ENCODE measurements around the gene ELF5.

ELF5 gene

DNA sequence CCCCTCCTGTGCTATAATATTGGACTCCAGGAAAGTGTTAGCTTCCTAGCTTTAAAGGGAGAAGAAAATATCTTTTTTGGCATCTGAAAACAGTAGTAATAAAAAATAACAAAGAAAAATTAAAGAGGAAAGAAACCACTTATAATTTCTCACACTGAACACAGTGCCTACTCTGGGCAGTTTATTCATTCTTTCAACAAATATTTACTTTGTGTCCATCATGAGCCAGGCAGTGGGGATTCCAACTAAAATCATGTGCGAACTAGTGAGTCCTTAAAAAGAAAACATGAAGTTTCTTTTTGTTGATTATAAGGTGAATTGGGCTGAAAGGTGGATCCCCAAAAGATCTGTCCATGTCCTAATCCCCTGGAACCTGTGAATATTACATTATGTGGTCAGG, 16.0 kb upstream of the ELF5 start:
- peaks cover 2% of the 10 kb centered on the region for H3K36me3 Mint-ChIP-seq
- no peak overlapping the region for H3K27ac Mint-ChIP-seq
- H3K9me3 Mint-ChIP-seq: peaks cover 3% of the 10 kb centered on the region
- H3K4me1 Mint-ChIP-seq: no peaks in the 10 kb centered on the region
- H3K4me3 Mint-ChIP-seq: no peak overlapping the region
- H3K27me3 Mint-ChIP-seq: peaks cover 3% of the 10 kb centered on the region

DNA sequence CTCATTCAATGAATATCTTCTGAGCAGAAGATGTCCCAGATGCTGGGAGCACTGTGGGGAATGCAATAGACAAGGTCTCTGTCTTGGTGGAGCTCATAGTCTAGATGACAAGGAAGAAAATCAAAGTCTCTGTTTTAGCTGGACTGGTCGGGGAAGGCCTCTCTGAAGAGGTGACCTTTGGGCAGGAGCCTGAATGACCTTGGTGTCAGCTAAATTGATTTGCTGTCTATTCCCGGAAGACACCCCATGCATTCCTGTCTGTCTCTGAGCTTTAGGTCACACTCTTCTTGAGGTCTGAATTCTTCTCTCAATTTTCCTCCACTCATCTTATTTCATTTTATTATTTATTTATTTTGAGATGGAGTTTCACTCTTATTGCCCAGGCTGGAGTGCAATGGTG, 14.5 kb upstream of the ELF5 start:
- Mint-ChIP-seq H3K27ac (no peak overlapping the region), H3K36me3 (no peaks in the 10 kb centered on the region), H3K9me3 (no peaks in the 10 kb centered on the region), H3K4me3 (no peak overlapping the region), H3K4me1 (no peaks in the 10 kb centered on the region), H3K27me3 (peaks cover 3% of the 10 kb centered on the region)

DNA sequence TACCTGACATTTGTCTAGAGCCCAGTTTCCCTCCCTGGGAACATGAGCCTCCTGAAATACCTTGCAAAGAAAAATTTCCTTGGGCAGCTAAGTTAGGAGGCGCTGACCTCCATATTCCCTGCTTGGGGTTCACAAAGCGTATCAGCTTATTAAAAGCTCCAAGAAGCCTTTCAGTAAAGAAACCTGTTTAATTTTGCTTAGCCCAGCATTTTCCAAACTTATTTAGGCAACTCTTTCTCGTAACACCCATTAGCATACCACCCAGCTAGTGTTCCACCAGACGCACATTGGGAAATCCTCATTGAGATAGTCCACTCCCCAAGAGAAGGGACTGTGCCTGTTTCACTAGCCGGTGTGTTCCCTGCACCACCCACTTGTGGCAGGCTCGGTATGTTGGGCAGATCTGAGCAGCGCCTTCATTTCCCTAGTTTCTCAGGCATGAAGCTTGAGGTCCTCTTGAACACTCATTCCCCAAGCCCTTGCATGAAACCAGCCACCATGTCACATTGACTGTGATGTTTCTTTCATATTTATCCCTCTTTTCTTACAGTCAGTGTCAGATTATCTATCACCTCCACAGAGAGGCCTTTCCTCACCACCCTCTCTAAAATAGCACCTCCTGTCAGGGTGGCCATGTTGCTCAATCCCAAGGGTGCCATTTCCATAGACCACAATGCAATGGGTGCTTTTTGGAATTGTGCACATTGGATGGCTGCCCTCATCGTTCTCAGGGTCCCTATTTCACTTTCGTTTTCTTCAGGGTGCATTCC, 12.5 kb upstream of the ELF5 start:
- no peak overlapping the region for H3K4me3 Mint-ChIP-seq
- no peaks in the 10 kb centered on the region for H3K36me3 Mint-ChIP-seq
- H3K27ac Mint-ChIP-seq: no peak overlapping the region
- H3K27me3 Mint-ChIP-seq: peaks cover 3% of the 10 kb centered on the region
- no peaks in the 10 kb centered on the region for H3K9me3 Mint-ChIP-seq
- no peaks in the 10 kb centered on the region for H3K4me1 Mint-ChIP-seq

DNA sequence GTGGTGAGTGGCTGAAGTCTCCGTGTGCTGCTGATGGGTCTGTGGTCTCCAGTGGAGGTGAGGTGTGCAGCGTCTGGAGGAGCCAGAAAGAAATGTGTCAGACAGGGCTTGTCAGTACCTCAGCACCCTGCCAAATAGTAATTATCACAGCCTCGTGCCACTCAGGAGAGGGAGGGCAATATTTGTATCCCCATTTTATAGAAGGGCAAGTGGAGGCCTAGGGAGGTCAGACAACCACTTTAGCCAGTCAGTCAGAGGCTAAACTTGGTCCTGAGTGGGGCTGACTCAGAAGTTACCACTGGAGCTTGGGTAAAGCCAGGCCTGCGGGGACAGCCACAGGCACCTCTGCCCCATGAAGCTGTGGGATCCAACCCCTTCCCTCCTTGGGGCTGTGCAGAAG, 11.5 kb upstream of the ELF5 start:
- no peaks in the 10 kb centered on the region for H3K9me3 Mint-ChIP-seq
- H3K4me1 Mint-ChIP-seq: no peaks in the 10 kb centered on the region
- H3K4me3 Mint-ChIP-seq: no peak overlapping the region
- no peak overlapping the region for H3K27ac Mint-ChIP-seq
- peaks cover 3% of the 10 kb centered on the region for H3K27me3 Mint-ChIP-seq
- H3K36me3 Mint-ChIP-seq: no peaks in the 10 kb centered on the region

DNA sequence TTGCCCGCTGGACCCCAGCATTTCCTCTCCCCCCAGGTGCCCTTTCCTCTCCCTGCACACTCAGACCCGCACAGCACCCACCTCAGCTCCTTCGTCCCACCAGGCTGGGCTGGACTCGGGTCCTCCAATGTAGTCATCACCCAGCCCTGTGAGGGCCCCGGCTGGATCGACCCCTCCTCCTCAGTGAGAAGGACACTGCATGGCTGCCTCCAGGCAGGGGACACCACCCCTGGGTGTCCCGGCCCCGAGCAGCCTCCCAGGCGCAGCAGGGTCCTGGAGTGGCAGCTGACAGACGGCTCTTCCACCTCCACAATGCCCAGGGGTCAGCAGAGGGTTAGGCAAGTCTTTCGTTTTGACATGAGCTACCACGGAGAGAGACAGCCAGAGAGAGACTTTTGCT, 11.1 kb upstream of the ELF5 start:
- Mint-ChIP-seq H3K36me3 (no peaks in the 10 kb centered on the region), H3K27me3 (no peaks in the 10 kb centered on the region), H3K4me3 (no peak overlapping the region)

DNA sequence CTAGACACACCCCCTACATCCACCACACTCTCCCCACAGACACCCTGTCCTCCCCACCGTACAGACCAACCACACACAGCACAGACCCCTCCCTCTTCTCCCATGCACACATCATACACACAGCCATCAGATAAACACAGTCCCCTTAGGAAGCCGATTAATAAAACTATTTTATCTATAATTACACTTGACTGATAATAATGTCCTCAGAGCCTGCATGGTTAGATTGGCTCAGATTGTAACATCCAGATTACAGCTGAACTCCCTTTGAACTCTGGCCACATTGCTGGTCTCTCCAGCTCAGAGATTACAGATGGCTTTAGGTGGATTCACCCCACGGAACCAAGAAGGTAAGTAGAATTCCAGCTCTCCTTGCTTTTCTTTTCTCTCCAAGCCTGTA, 9.5 kb upstream of the ELF5 start:
- H3K4me1 Mint-ChIP-seq: no peaks in the 10 kb centered on the region
- H3K36me3 Mint-ChIP-seq: no peaks in the 10 kb centered on the region
- no peak overlapping the region for H3K27ac Mint-ChIP-seq
- H3K27me3 Mint-ChIP-seq: no peaks in the 10 kb centered on the region
- H3K9me3 Mint-ChIP-seq: no peaks in the 10 kb centered on the region
- no peak overlapping the region for H3K4me3 Mint-ChIP-seq

More for the DNA sequence above, 11.1 kb upstream of the ELF5 start:
- Mint-ChIP-seq H3K27ac (no peak overlapping the region), H3K9me3 (no peaks in the 10 kb centered on the region), H3K4me1 (no peaks in the 10 kb centered on the region)

DNA sequence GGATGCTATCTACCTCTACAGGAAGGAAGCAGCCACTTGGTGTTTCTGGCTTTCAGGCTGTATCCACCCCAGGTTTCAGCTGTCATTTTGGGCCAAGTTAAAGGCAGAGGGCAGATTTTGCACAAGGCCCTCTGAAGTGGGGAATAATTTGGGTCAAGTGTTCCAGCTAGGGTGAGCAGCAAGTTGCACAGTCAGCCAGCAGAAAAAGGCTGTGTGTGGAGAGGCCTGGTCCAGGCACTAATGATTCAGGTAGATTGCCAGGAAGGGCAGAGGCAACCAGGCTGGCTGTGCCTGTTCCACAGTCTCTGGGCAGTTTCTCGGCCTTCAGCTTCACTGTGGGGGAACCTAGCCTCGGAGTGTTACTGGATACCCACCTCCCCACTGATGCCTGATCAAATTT, 8.6 kb upstream of the ELF5 start:
- Mint-ChIP-seq H3K4me3 (no peak overlapping the region), H3K36me3 (no peaks in the 10 kb centered on the region), H3K27me3 (no peaks in the 10 kb centered on the region), H3K9me3 (no peaks in the 10 kb centered on the region), H3K4me1 (no peaks in the 10 kb centered on the region), H3K27ac (no peak overlapping the region)

DNA sequence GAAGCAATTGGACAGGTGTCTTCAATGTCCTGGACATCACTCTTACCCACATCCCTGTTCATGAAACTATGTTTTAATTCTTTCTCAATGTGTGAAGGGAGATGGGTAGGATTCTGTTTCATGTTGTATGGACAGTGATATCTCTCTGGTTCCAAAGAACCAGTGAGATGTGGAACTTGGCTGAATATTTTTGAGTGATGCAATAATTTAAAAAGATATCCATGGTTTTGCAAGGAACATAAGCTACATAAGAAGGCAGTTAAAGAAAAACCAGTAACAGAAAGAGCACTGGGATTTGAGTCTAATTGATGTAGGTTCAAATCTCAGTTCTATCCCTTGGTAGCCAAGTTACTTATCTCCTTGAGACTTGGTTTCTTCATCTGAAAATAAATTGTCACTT, 7.7 kb upstream of the ELF5 start:
- H3K27ac Mint-ChIP-seq: no peak overlapping the region
- no peaks in the 10 kb centered on the region for H3K27me3 Mint-ChIP-seq
- H3K4me1 Mint-ChIP-seq: no peaks in the 10 kb centered on the region
- H3K9me3 Mint-ChIP-seq: no peaks in the 10 kb centered on the region
- no peaks in the 10 kb centered on the region for H3K36me3 Mint-ChIP-seq
- H3K4me3 Mint-ChIP-seq: no peak overlapping the region

DNA sequence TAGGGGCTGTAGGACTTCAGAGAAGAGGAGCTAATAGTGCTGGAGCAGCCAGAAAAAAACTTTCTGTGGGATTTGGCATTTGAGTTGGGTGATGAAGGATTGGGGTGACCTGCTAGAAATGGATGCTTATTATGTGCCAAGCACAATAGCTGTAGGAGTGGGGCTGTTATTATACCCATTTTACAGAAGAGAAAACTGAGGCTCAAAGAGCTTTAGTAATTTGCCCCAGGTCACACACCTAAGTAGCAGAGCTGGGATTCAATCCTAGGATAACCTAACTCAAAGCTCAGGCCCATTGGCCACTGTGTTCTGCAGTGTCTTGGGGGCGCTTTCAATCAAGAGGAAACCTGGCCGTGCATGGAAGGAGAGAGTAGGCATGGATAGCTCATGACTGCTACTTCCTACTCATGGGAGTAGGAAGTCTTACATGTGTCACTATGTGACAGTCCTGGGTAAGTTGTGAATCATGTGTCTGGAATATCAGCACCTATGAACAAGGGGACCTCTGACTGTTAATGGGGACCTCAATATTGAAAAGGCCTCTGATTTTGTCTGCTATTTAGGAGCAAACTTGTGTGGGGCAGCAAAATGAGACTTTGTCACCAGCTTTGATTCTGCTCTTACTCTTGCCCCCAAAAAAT, 6.1 kb upstream of the ELF5 start:
- Mint-ChIP-seq H3K36me3 (no peaks in the 10 kb centered on the region), H3K4me1 (no peaks in the 10 kb centered on the region), H3K9me3 (no peaks in the 10 kb centered on the region), H3K27ac (no peak overlapping the region), H3K4me3 (no peak overlapping the region), H3K27me3 (no peaks in the 10 kb centered on the region)

DNA sequence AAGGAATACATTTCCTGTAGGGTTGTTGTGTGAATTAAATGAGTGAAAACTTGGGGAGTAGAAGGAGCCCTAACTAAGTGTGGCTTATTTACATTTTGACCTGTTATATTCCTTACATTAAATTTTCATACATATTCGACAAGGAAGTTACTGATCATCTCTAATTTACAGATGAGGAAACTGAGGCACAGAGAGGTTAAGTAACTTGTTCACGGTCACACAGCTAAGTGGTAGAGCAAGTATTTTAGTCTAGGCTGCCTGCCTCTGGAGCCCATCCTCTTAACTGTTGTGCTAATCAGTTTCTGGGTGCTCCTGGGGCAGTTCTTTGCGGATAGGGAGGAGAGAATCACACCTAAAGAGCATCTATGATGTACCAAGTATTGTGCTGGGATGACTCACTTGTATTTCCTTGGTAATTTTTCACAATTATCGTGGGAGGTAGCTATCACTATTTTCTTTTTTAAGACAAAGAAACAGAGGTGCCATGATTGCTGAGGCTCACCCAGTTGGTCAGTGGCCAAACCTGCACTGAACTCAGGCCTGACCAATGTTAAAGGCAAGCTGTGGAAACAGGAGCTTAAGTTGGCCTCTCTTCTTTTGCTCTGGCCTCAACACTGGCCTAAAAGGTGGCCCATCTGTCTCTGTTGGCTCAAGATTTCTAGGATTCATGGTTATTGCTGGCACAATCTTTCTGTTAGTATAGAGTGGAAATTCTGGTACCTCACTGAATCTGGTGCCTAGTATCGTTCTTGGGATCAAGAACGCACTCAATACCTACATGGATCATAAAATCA, 2.9 kb upstream of the ELF5 start:
- no peak overlapping the region for H3K4me3 Mint-ChIP-seq
- no peaks in the 10 kb centered on the region for H3K9me3 Mint-ChIP-seq
- H3K27me3 Mint-ChIP-seq: no peaks in the 10 kb centered on the region
- H3K4me1 Mint-ChIP-seq: no peaks in the 10 kb centered on the region
- no peak overlapping the region for H3K27ac Mint-ChIP-seq
- no peaks in the 10 kb centered on the region for H3K36me3 Mint-ChIP-seq

DNA sequence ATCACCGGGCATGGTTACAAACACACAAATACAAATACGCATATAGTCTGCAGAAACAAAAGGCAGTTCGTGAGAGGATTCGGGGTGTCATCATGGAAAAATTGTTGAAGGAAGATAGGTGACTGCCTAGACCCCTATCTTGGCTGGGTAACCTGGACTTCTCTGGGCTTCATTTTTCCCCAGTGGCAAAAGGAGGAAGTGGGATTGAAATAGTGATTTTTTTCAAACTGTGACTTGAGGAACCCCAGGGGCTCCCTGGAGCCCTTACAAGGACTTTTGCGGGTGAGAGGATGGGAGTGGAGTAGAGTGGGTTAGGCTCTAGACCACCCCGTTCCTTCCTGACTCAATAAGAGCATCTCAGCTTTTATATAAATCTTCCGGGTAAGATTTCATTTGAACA, 1.0 kb upstream of the ELF5 start:
- H3K27ac Mint-ChIP-seq: no peak overlapping the region
- H3K27me3 Mint-ChIP-seq: no peaks in the 10 kb centered on the region
- no peaks in the 10 kb centered on the region for H3K9me3 Mint-ChIP-seq
- no peaks in the 10 kb centered on the region for H3K4me1 Mint-ChIP-seq
- no peak overlapping the region for H3K4me3 Mint-ChIP-seq
- H3K36me3 Mint-ChIP-seq: no peaks in the 10 kb centered on the region

DNA sequence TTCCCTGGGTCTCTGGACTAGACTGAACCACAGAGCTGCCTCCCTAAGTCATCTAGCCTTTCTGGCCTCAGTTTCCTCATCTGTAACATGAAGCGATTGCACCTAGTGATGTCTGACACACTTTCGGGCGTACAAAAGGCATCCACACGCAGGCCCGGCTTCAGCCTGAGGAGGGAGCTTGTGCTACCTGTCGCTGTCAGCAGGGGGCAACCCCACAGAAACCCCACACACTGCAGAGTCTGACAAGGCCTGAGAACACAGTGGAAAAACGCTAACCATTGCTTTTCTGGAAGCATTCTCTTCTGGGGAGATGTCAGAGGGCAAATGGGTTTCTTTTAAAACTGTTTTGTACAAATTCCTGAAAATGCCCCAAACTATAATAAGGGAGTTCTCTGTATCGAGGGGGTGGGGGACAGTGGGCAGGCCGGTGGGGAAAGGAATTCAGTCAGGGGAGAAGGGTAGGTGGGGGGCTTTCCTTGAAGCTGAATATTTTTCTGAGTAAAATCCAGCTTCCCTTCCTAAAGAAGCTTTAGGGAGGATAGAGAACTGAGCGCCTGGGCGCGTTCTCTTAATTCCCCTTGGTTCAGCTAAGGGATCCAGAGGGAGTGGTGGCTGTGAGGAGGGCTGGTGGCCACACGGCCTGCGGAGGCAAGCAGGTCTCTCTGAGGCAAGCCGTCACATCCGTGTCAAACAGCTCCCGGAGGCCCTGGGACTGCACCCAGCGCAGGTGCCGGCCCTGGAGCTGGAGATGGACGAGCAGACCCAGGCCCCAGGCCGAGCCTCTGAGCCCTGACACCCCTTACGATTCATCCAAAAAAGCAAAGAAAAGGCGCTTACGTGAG, 533 bp downstream of the ELF5 start:
- Mint-ChIP-seq H3K9me3 (no peaks in the 10 kb centered on the region), H3K4me3 (no peak overlapping the region), H3K4me1 (no peaks in the 10 kb centered on the region), H3K36me3 (no peaks in the 10 kb centered on the region), H3K27ac (no peak overlapping the region), H3K27me3 (no peaks in the 10 kb centered on the region)

DNA sequence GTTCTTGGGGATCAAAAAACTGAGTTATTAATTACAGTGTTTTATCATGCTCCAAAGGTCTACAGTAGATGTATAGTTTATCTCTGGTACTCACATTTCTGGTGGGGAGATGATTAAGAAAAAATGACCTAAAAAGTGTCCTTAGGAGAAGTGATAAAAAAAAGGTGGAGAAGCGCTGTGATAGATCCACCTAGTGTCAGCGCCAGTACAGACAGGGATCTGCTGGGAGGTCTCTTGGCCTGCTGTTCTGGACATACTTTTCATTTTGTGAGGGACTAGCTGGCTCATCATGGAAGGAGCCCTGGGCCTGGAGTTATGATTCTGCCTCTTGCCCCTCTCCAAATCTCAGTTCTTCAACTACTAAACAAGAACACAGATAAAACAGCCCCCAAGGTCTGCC, 2.9 kb downstream of the ELF5 start:
- no peaks in the 10 kb centered on the region for H3K36me3 Mint-ChIP-seq
- H3K9me3 Mint-ChIP-seq: no peaks in the 10 kb centered on the region
- H3K4me3 Mint-ChIP-seq: no peak overlapping the region
- H3K4me1 Mint-ChIP-seq: no peaks in the 10 kb centered on the region
- H3K27ac Mint-ChIP-seq: no peak overlapping the region
- no peaks in the 10 kb centered on the region for H3K27me3 Mint-ChIP-seq

DNA sequence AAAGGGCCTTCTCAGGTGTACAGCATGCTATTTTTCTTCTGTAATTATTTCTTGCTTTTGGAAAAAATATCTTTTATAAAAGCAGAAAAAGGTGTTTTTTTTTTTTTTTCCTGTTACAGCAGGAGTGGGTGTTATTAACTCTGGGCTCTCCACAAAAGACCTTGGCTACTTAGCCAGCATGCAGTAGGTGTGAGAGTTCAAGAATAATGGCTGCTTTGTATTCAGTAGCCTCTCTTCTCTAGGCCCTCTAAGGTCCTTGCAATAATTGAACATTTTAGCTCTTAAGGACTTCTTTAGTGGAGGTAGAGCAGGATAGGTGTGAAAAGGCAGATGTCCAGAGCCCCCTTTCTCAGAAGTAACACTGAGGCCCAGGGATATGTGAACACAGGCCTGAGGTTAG, 3.4 kb downstream of the ELF5 start:
- no peaks in the 10 kb centered on the region for H3K9me3 Mint-ChIP-seq
- no peaks in the 10 kb centered on the region for H3K4me1 Mint-ChIP-seq
- no peaks in the 10 kb centered on the region for H3K27me3 Mint-ChIP-seq
- H3K36me3 Mint-ChIP-seq: no peaks in the 10 kb centered on the region
- H3K4me3 Mint-ChIP-seq: no peak overlapping the region
- no peak overlapping the region for H3K27ac Mint-ChIP-seq

DNA sequence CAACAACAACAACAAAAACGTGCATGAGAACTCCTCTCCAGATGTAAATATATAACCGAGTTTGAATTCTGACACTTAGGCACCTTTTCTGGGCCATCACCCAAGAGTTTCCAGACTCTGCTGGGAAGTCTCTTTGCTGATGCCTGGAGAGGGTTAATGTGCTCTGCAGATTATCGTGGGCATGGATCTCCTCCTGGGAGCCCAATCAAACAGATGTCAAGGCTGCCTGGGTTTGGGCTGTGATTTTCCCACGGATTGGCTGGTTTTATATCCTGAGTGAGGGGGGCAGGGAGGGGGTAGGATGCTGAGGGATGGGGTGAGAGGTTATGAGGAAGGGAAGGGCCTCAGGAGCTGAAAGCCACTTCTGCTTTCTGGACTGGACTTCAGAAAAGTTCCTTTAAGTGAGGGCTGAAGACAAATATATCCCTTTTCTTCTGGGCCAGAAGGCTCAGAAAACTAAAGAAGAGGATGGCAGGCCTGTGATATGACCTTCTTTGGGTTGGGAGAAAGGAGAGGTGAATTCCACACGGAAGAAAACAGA, 4.2 kb downstream of the ELF5 start:
- no peaks in the 10 kb centered on the region for H3K36me3 Mint-ChIP-seq
- no peaks in the 10 kb centered on the region for H3K9me3 Mint-ChIP-seq
- H3K27me3 Mint-ChIP-seq: no peaks in the 10 kb centered on the region
- no peaks in the 10 kb centered on the region for H3K4me1 Mint-ChIP-seq
- no peak overlapping the region for H3K4me3 Mint-ChIP-seq
- no peak overlapping the region for H3K27ac Mint-ChIP-seq
